Ishikawa (cell line): ENCODE results near the gene TMEM238.

Experiments used
- EP300 ChIP-seq: IDR thresholded peaks from 2 replicates; pipeline ENCODE4 v1.6.1; 2012; ENCODE audit warnings: borderline replicate concordance
- FOXM1 ChIP-seq: IDR thresholded peaks from 2 replicates; pipeline ENCODE4 v1.6.1; 2012; ENCODE audit warnings: low read depth, borderline replicate concordance
- MAX ChIP-seq: IDR thresholded peaks from 2 replicates; pipeline ENCODE4 v1.6.1; 2012
- YY1 ChIP-seq: IDR thresholded peaks from 2 replicates; pipeline ENCODE4 v1.6.1; 2012; ENCODE audit warnings: low read depth
- TF ChIP-seq, protein P1 (sequence below): IDR thresholded peaks from 2 replicates; pipeline ENCODE4 v1.6.1; 2012; ENCODE audit warnings: low read depth, mild to moderate bottlenecking

DNA sequence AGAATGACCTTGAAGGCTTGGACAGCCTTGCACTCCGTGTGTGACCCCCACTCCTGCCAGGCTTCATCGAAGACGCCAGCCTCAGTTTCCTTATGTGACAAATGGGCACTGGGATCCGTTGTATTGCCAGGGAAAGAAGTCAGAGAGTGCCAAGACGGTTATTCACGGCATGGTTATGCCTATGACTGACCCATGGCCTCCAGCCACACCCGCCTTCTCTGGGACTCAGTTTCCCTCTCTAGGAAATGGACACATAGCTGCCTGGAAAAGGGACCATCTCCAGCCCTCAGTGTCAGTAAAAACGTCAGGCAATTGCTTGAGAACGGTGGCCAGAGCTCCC lies 24.4 kb upstream of the TMEM238 start:
- TF ChIP-seq MAX, result no peak
- TF ChIP-seq EP300, result no peak
- no peak for TF ChIP-seq YY1
- TF ChIP-seq, protein P1, sequence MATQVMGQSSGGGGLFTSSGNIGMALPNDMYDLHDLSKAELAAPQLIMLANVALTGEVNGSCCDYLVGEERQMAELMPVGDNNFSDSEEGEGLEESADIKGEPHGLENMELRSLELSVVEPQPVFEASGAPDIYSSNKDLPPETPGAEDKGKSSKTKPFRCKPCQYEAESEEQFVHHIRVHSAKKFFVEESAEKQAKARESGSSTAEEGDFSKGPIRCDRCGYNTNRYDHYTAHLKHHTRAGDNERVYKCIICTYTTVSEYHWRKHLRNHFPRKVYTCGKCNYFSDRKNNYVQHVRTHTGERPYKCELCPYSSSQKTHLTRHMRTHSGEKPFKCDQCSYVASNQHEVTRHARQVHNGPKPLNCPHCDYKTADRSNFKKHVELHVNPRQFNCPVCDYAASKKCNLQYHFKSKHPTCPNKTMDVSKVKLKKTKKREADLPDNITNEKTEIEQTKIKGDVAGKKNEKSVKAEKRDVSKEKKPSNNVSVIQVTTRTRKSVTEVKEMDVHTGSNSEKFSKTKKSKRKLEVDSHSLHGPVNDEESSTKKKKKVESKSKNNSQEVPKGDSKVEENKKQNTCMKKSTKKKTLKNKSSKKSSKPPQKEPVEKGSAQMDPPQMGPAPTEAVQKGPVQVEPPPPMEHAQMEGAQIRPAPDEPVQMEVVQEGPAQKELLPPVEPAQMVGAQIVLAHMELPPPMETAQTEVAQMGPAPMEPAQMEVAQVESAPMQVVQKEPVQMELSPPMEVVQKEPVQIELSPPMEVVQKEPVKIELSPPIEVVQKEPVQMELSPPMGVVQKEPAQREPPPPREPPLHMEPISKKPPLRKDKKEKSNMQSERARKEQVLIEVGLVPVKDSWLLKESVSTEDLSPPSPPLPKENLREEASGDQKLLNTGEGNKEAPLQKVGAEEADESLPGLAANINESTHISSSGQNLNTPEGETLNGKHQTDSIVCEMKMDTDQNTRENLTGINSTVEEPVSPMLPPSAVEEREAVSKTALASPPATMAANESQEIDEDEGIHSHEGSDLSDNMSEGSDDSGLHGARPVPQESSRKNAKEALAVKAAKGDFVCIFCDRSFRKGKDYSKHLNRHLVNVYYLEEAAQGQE, result no peak
- no peak for TF ChIP-seq FOXM1
